Fibroblast of mammary gland (primary cell): Measurements from ENCODE around the gene EFCAB11.

ENCODE experiments used
- DNase-seq: peaks from one replicate; pipeline ENCODE4 v3.0.0-alpha.2; 2010; ENCODE audit warnings: low read depth
- H3K4me3 ChIP-seq: 2 replicates; pipeline ENCODE4 v1.5.1; 2011; ENCODE audit warnings: low read depth, mild to moderate bottlenecking, low read length, moderate library complexity; ENCODE audit not compliant: control insufficient read depth
- TF ChIP-seq, protein P1 (sequence below): conservative IDR thresholded peaks from 2 replicates; pipeline ENCODE4 v1.5.1; 2011; ENCODE audit warnings: low read depth, low read length, inconsistent platforms; ENCODE audit not compliant: control insufficient read depth, insufficient read depth

The EFCAB11 gene

DNA sequence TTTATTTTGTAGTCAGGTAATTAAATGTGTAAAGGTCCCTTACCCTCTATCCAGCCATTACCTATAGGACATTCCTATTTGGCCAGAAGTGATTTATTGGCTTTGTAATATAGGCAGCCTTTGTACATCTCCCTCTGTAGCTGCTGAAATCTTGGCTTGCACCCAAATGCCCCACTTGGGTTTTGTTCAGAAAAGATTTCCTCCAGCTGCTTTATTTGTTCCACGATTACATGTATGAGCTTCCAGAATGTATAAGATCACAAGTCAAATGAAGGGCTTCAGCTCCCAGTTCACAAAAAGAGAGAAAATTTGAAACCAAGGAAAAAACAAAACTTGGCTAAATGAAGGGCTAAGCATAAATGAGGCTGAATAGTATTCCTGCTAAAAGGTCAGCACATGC lies 103.4 kb downstream of the EFCAB11 start:
- no peak overlapping the region for H3K4me3 ChIP-seq
- no peak for DNase-seq
- TF ChIP-seq, protein P1, sequence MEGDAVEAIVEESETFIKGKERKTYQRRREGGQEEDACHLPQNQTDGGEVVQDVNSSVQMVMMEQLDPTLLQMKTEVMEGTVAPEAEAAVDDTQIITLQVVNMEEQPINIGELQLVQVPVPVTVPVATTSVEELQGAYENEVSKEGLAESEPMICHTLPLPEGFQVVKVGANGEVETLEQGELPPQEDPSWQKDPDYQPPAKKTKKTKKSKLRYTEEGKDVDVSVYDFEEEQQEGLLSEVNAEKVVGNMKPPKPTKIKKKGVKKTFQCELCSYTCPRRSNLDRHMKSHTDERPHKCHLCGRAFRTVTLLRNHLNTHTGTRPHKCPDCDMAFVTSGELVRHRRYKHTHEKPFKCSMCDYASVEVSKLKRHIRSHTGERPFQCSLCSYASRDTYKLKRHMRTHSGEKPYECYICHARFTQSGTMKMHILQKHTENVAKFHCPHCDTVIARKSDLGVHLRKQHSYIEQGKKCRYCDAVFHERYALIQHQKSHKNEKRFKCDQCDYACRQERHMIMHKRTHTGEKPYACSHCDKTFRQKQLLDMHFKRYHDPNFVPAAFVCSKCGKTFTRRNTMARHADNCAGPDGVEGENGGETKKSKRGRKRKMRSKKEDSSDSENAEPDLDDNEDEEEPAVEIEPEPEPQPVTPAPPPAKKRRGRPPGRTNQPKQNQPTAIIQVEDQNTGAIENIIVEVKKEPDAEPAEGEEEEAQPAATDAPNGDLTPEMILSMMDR = no peak

DNA sequence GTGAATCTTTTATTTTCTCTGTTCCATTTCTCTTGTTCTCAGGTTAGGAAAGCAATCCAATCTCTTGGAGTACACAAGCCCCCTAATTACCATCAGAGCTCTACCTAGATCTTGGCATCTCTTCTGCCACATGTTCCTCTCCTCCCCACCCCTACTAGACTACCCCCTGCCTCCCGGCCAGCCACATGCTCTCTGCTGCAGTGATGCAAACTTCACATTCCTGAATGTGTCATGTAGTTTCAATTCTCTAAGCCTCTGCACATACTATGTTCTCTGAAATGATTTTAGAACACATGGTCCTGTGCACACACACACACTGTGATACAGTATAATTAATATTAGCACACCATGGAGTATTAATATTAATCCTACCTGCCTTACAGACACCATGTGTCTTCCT lies 104.6 kb downstream of the EFCAB11 start:
- peak; percentile 50 for DNase-seq
- no peak overlapping the region for H3K4me3 ChIP-seq
- TF ChIP-seq, protein P1 = no peak

DNA sequence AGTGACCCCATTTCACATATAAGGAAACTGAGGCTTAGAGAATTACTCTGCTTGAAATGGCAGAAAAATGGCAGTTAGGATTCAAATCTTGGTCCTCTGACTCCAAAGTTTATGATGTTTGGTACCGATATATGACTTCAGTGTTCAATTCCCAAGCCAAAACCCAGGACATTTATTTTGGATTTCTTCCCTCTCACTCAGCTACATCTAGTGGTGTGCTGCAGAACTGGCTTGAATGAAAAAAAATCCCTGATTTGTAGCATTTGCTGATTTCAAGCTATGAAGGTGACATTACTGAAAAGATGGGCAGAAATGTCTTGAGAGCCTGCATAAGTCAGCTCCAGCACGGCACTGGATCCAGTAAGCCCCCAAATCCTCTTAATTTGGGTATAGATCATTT lies 106.4 kb downstream of the EFCAB11 start:
- TF ChIP-seq, protein P1 = peak; percentile 50
- peak; percentile 21 for DNase-seq
- H3K4me3 ChIP-seq = no peak overlapping the region

DNA sequence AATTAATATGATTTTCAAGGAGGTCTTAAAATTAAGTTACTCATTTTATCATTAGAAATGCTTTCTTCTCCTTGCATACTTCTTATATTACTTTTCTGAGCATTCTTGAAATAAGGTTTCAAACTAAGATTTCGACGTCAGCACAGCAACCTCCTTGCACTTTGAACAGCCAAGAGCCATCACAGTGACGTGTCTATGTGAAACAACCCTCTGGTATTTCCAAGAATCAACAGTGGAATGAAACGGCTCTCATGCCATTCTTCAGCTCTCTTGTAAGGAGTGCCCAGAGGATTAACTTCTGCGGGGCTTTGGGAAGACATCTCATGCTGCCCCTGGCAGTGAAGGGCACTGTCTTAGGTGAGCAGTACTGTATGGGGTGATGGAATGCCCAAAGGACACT lies 109.2 kb downstream of the EFCAB11 start:
- TF ChIP-seq, protein P1 = no peak
- DNase-seq = peak; percentile 56
- H3K4me3 ChIP-seq = no peak overlapping the region

DNA sequence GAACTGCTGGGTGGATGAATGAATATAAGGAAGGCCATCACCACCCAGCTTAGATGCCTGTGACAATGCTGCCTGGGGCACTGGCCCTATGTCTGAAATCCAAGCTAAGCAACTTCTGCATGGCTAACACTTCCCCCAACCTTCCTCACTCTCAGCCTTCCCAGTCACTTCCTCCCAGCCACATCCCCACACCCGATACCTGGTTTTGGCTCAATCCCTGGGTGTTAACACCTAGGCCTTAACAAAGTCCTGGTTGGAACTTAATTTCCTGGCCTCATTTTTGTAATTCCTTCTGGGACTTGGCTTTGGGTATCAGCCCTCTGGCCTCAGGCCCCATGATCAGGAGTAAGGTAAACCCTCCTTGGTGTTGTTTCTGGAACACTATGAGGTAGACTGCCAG lies 110.0 kb downstream of the EFCAB11 start:
- DNase-seq = no peak
- TF ChIP-seq, protein P1 = no peak
- H3K4me3 ChIP-seq = no peak overlapping the region

DNA sequence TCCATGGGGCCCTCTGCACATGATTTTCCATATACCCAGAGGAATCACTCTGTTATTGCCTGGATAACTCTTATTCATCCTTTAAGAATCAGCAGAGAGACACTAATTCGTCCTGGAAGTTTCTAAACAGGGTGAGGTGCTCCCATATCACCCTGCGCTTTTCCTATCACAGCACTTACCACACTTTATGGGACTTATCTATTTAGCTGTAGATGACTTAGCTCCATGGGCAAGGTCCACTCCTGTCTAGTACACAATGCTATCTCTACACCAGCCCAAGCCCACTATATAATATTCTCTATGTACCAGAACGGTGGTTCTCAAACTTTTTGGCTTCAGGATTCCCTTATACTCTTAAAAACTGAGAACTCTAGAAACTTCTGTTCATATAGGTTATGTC lies 111.7 kb downstream of the EFCAB11 start:
- no peak overlapping the region for H3K4me3 ChIP-seq
- DNase-seq = no peak
- TF ChIP-seq, protein P1 = no peak

DNA sequence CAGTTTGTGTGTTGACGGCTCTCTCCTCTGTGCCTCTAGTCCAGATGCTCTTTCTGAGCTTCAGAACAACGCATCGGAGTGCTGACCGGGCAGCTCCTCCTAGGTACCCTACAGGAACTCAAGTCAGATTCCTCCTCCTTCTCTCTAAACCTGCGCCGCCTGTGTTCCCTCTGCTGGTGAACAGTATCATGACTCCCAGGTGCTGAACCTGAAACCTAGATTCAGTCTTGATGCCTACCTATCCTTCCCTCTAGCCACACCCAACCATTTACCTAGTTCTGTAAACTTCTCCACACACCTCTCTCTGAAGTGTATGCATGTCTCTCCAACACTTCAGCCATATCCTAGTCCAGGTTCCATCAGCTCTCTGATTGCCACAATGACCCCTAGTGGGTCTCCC lies 112.7 kb downstream of the EFCAB11 start:
- TF ChIP-seq, protein P1 = no peak
- H3K4me3 ChIP-seq = no peak overlapping the region
- no peak for DNase-seq
